GM18526 (cell line): ENCODE measurements around the gene SNX7.

Experiments
- POLR2A ChIP-seq: IDR thresholded peaks from 3 replicates; pipeline ENCODE4 v1.6.1; 2011; ENCODE audit not compliant: insufficient read length; ENCODE audit errors: extremely low read depth

Gene SNX7

DNA sequence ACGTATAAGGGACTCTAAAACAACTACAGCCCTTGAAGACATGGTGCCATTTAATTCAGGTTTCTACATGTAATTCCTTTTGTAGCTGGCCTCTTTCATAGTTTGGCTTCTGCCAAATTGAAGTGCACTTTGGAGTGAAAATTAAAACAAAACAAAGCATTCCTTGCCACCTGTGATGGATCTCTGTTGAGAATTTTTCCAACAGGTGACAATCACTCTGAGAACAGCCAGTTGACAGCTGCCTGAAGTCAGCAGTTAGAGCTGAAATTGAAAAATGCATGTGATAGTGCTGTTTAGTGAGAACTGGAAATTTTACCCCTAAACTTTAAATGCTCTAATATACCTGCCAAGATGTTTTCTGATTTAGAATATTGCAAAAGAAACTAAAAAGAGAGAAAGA is 134.5 kb downstream of the SNX7 start:
- TF ChIP-seq POLR2A: no peak

GRCh38 chr1:98797506-98797905 is 136.0 kb downstream of the SNX7 start:
- TF ChIP-seq POLR2A: no peak
